Stimulated activated CD8-positive, alpha-beta memory T cell treated with anti-CD3 and anti-CD28 coated beads, Interleukin-12 subunit alpha, Interleukin-12 subunit beta, amount 100 ng/mL, for 1 hour (primary cell): Measurements from ENCODE around the gene KCNMB1.

Source experiments
- DNase-seq: peaks from one replicate; pipeline ENCODE4 v3.0.0-alpha.2; 2020; ENCODE audit warnings: low read depth

Gene KCNMB1

DNA sequence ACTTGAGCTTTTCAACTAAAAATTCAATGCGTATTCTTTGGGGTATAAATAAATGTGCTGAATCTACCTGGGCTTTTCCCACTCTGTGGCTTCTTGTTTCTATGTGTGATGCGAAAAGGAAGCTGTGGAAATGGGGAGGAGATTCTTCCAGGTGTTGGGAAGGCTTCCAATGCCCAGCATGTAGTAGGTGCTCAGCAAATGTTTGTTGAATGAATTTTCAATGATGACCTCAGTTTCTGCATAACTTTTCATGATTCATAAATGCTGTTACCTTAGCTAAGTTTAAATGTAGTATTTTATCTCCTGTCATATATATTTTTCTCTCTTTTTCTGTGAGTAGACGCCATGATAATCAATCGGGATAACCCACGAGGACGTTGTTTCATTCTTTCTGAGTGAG, 25.6 kb upstream of the KCNMB1 start:
- DNase-seq = no peak

DNA sequence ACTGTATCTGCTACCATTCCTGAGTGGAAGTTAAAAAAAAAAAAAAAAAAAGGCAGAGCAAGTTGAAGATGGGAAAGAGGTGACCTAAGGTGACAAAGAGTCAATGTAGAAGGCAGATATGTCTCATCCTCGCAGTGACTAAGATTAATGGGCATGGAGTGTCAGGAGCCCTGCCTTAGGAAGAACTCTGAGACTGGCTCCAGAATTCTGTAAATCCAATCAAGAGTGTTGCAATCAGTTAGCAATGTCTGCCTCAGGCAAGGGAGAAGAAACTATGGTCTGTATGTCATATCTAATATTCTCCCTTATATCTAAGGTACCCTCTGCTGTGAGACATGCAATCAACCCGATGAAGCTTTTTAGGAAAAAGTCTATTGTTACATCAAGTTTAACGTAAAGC, 24.7 kb upstream of the KCNMB1 start:
- no peak for DNase-seq

DNA sequence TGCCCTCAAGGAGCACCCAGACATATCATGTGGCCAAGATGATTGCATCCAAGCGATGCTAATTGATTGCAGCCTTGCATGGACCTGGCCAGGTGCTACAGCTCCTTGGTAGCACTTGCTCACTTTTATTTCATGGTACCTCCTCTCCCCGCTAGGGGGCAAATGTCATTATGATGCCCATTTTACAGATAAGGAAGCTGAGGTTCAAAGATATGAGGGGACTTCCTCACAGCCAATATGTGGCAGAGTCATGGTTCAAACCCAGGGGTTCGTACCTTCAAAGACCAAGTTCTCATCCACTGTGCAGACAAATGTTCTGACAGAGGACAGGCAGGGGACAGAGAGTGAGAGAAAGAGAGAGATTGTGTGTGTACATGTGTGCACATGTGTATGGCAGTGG, 21.9 kb upstream of the KCNMB1 start:
- DNase-seq = no peak

DNA sequence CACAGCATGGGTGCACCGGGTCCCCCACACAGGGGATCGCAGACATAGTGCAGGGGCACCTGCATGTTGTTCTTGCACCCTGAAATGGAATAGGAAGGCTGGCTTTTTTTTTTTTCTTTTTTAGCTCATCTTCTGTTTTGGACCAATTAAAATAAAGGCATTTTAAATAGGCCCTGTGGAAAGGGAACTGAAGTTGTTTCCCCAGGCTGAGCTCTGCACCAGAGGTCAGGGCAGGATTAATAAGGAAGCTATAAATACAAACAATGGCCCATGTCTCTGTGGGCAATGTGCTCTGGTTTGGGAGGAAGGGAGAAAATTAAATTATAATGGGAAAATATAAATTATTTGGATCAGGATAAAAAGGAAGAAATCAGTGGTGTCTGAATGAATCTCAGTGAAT, 21.2 kb upstream of the KCNMB1 start:
- no peak for DNase-seq

DNA sequence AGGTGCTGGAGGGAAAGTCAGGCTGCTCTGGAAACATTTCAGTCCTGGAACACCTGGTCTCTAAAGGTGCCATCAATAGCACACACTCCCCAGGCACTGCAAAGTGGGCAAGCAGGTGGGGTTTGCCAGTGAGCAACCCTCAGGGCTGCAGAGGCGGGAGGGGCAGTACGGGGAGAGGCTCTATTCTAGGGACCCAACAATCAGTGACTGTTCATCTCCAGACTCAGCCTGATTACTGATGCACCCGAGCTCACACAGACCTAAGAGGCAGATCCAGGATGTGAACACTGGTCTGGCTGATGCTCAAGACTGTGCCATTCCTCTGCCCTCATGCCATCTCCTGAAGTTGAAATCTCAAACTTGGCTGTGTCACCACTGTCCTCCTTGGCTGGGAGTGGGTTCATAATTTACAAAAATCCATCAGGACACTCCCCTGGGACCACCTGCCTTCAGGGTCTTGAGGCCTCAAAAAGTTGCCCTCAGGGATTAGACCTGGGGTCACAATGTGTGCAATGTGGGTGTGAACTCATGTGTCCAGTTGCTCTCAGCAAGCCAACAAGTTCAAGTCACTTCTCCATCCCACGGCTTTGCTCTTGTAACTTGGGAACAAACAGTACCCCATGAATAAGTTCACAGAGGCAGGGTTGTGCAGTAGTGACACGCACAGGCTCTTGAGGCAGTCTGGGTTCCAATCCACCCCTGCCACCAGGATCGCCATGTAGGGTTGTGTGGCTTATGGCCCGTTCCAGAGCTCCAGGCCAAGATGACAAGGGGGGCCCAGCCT, 19.9 kb upstream of the KCNMB1 start:
- DNase-seq = no peak

DNA sequence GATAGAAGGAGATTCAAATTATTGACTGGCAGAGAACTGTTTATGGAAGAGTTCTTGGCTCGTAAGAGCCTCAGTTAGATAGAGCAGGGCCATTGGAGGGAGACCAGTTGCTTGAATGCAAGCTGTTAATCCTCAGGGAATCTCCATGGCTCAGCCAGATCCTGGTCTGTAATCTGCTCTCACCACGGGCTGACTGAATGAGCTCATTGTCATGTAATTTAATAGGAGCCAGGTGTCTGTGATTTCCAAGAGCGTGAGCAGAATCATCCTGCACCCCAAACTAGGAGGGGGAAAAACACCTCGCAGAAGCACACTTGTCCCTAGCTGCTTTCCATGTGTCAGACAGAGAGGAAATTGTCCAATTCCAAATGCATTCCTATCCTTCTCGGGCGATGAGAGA, 19.1 kb upstream of the KCNMB1 start:
- DNase-seq = no peak

DNA sequence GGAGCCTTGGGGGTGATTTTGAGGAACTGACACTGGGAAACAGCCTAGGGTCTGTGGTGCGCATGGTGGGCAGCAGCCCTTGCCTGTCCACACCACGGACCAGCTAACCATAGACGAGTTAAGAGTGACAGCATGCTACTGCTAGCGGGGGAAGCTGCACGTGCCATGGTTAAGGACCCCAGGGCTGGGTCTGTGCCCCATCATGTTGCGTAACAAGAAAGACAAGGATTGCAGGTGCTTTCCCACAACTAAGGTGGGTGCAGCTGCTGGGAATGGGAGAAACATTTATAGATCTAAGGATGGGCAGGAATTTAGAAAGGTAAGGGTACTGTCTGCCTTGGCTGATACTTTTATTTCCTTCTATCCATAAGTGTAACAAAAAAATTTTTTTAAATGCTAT, 17.9 kb upstream of the KCNMB1 start:
- DNase-seq = no peak

DNA sequence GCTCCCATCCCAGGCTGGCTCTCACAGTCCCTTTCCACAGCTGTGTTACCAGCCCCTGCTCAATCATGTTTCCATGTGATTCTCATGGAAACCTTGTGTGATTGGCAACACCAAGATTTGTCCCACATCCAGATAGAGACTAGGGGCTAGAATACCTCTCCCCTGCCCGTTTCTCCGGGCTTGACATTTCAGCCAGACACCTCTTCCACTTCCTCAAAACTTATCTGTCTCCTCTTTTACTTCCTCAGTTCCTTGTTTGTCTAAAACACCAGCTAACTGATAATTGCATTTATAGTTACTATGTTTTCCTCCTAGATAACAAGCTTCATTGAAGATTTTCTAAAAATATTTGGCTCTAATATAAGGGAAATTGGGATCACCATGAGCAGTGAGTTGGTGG, 16.6 kb upstream of the KCNMB1 start:
- no peak for DNase-seq

DNA sequence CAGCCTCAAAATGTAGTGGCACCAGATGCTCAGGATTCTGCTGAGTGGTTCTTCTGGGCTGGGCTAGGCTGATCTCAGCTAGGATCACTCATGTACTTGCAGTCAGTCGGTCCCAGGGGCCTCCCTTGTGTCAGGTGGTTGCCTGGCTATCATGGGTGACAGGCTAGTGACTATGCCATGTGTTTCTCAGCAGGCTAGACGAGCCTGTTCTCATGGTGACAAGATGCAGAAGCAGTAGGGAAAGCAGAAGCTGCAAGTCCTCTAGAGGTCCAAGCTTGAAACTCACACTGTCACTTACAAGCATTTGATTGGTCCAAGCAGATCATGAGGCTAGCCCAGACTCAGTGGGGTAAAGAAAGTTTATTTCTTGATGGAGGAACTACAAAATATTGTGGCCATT, 15.2 kb upstream of the KCNMB1 start:
- DNase-seq = no peak

DNA sequence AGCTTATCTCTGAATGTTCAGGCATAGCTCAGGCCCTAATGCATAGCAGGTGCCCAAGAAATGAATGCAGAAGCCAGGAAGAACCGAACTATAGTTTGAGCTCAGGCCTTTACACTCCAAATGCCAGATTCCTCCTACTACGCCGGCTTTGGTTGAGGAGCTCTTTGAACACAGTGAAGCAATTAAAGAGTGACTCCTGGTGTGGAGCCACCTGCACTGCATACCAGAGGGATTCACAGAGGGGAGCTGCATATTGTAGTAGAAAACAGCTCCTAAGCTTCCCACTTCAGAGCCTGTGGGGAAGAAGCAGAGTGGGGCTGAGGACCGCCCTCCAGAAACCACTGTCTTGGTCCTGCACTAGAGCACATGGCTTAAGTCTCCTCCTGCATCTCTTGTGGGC, 14.5 kb upstream of the KCNMB1 start:
- no peak for DNase-seq

DNA sequence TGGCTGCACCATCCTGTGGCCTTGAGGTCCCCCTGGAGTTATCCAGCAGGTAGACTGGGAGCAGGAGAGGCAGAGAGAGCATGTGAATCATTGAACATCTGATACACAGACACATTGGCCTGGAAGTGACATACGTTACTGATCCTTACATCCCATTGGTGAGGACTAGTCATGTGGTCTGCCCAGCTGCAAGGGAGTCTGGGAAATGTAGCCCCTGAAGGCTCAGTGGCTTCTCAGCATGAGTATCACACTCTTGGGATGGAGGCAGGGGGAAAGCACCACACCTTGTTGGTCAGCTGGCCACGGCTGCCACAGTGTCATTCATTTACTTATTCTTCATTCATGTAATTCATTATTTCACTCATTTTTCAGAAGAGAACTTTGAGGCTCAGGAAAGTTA, 13.3 kb upstream of the KCNMB1 start:
- DNase-seq = no peak

DNA sequence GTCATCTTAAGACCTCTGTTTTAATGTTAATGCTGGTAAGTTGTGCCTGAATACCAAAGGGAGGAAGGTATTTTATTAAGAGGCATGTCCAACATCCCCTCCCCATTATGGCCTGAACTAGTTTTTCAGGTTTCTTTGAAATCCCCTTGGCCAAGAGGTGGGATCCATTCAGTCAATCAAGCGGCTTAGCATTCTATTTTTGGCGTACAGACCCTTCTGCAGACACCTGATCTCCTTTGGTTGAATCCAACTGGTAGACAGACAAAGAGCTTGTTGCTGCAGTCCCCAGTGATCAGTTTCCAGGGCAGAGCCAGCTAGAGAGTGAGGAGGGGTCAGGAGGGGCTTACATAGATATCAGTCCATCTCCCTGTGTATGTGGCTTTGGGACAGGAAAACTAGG, 7.9 kb upstream of the KCNMB1 start:
- no peak for DNase-seq

DNA sequence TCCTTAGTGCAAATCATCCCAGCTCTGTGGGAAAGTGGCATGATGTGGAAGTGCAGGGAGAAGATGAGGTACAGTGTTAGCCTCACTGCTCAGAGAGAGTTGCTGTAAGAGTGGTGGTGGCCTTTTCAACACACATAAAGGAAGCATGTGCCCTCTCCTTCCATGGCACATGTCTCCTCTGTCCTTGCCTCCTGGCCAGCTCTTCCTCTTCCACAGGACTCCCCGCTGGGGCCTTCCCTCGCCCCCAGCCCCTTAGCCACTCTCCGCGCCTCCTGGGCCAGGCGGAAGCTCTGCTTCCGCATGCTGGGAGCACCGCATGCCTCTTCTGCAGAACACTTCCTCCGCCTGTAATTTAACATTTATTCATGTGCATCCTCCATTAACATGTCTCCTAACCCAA, 4.8 kb upstream of the KCNMB1 start:
- no peak for DNase-seq

DNA sequence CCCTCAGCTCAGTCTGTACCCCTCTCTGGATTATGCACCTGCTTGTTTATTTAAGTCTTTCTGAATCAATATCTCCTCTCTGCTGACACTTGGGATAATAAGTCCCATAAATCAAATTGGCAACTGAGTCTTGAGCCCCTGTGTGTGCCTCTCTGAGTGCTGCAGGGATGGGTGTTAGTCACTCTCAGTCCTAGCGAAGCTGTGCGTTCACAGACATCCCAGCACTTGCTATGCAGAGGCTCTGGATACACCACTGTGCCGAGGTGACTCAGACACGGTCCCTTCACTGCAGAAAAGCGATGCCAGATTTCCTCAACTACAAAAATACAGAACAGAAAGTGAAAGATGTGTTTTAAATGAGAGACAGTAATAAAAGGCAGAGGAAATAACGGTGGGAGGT, 4.1 kb upstream of the KCNMB1 start:
- DNase-seq = no peak

DNA sequence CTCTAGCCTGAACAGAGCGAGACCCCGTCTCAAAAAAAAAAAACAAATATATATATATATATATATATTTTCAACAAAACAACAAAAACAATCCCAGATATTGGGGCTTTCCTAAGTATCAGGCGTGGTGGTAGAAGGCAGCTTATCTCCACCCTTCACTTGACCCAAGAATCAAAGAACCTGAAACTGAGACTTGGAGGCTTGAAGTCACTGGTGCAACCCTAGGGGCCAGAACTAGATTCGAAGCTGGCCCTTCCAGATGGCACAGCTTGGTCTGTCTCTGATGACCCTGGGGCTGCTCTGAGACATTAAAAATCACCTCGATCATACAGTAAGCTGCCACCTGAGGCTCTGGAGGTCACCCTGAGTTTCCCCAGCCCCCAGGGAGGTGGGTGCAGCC, 1.3 kb upstream of the KCNMB1 start:
- DNase-seq = no peak

DNA sequence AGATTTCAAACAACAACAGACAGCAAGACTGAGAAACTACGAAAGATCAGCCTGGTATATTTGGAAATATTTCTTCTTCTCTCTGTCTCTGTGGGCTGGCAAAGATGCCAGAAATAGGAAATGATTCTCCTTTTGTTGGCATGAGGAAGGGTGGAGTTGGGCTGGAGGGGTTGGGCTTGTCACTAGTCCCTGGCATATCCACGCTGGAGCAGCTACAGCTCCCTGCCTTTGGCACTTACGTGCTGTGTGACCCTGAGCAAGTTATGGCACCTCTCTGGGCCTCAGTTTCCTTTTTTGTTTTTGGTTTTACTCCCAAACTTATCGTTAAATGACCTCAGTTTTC, 354 bp upstream of the KCNMB1 start:
- no peak for DNase-seq

DNA sequence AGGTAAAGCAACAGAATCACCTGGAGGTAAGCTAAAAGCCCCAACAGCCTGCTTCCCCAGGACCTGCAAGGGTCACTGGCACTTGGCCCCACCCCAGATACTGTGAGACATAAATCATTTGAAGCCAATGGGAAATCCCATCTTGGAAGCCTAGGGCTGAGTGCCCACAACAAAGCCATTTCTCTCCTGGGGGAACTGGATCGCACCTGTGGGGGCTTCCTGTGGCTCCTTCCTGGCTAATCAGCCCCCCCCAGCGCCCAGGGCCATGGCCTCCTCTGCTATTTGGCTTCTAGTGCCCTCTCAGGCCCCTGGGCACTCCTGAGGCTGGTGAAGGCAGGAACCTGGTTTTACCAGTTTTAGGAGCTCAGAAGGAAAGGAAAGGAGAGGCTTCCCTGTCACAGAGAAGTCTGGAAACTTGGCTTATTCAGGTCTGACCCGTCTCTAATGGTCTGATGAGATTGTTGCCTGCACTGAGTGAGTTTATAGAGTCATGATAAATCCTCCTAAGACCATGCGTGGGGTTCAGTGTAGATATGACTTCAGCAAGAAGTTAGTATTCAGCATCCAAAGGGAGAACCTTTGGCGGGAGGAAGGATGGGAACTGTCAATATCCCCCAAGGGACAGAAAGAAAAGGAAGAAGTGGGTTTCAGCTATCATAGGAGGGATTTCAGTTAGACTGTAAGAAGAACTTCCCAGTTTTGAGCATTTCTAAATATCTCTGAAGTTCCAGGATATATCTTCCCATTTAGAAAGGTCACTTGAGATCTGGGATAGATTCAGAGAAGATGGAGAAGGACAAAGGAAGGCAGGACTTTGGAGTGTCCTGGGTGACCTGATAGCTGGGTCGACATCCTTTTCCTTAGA, 1.2 kb downstream of the KCNMB1 start:
- DNase-seq = no peak

DNA sequence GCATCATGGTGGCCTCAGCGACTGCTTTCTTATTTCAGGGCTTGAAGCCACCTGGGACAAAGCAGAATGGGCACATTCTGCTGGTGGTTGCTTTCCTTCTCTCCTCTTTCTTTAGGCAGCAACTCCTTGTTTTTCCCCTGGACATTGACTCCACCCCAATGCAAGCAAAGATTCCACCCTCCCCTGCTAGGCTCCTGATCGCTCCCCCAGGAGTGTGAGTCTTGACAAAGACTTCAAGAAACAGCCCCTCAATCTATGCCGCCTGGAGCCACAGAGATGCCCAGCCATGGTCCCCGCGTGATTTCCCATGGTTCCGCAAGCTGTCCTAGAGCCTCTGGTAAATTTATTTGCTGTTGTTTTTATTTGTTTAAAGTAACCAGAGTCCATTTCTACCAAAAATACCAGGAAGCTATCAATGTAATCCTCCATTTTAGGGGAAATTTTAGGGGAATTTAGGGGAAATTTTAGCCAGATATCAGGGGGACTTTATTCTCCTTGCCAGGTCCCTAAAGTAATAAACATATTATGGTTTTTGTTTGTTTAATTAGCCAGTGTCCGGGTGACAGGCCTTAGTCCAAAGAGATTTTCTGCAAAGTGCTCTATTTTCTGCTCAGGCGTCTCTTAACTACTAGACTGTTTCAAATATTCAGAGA, 2.3 kb downstream of the KCNMB1 start:
- DNase-seq = no peak

DNA sequence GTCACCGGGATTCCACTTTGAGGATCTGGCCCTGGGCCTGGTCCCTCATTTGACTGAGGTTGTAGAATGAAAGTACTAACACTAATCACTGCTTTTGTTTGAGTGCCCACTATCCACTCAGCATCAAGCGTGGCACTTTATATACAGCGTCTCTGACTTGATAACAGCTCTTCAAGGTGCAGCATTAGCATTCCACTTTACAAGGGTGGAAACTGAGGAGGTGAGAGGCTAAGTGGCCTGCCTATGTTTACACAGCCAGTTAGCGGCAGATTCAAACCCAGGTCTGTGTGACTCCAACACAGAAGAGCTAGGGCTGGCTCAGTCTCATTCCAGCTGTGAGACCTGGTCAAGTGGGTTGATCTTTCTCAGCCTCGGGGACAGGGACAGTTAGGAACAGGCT, 5.9 kb downstream of the KCNMB1 start:
- no peak for DNase-seq

DNA sequence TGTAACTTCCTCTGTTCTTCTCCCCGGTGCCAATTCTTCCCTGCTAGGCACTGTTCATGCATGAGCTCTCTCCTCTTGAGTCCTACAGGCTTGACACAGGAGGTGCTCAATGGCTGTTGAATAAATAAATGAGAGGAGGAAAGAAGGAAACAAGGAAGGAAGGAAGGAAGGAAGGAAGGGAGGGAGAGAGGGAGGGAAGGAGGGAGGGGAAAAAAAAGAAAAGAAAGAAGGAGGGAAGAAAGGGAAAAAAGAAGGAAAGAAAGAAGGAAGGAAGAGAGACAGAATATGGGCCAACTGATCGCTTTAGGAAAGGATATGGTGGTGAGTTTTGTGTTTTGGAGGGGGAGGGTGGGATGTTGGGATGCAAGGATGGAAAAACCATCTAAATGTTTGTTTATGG, 6.4 kb downstream of the KCNMB1 start:
- DNase-seq = no peak

DNA sequence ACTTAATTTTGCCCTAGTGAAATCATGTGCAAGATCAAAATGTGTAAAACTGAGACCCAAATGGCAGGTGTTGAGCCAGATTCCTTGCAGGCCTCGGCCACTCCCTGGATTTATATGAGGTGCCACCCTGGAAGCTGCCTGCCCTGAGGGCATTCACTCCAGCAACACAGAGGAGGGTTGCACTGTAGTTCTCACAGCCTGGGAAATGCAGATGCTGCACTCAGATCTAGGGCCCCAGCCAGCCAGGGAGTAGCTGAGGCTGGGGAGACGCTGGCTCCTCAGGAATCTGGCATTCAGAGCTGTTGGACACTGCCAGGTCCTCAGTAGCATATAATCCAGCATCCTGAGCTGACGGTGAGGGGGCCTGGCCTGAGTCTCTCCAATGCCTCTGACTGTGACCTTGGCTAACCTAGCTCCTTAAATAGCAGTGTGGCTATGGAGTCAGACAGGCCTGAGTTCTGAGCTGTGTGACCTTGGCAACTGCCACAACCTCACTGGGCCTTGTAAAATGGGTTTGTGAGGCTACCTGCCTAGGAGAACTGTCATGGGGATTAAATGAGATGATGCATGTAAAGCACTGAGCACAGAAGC, 8.7 kb downstream of the KCNMB1 start:
- no peak for DNase-seq

DNA sequence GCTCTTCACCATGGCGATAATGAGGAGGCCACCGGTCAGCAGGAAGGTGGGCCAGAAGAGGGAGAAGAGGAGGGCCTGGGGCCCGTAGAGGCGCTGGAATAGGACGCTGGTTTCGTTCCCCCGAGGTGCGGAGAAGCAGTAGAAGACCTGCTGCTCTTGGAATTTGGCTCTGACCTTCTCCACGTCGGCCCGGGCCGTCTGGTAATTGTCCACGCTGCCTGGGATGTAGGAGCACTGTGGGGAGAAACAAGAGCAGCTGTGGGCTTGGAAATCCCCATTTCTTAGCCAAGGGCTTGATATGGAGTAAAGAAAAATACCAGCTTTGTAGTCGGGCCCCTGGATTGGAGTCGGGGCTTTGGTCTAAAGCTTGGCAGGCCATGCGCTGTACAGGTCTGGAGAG, 10.4 kb downstream of the KCNMB1 start:
- DNase-seq = no peak

DNA sequence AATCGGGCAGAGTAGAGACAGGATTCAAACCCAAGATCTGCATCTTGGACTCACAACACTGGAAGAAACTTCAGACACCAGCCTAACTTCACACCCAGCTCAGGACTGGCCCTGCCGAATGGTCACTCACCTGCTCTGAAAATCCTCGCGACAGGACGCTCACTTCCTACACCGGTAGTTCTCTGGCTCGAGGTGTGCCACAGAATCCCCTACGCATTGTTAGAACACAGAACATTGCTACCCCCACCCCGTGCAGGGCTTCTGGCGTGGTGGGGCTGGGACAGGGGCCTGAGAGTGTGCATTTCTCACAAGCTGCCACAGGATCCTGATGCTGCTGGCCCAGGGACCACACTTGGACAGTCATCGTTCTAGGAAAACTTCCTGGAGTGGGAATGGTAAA, 12.1 kb downstream of the KCNMB1 start:
- DNase-seq = no peak
